ENCODE data around the gene REV3L. TPM values are rescaled to one million over a fixed set of nuclear protein-coding genes. Genes with fewer than 3 reads are reported as not detected.

Gene REV3L
- total RNA-seq, 5 donors from 2014 or later (not counting 1 experiment from before 2014, with no cell fraction given): 18.0 to 27.6 (median 22.1) TPM

DNA sequence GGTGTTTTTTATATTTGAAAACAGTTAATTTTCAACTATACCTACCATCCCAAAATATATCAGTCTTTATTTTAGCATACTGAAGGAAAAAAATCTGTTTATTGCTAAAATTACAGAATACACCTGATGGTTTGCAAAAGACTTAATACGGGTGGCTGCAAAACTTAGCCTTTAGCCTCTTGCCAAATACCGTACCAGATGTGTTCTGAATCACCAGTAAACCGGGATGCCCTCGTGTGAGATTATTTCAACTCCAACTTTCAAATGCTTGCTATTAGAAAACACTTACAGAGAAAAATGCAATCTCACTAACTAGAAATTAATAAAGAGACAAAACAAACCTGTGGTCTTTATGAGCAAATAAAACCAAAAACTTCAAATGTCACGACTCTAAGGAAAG, 36.0 kb downstream of the REV3L start:
- Histone ChIP-seq H3K36me3 (ENCODE audit: control insufficient read depth in 2 of 2, extremely low read depth in 1 of 2, insufficient read depth in 1 of 2, low read length in 1 of 2) (no peaks in the 10 kb centered on the region), H3K27me3 (replicated peaks in 1 of 2; ENCODE audit: control insufficient read depth in 2 of 2, extremely low read depth in 1 of 2, insufficient read depth in 2 of 2, low read length in 1 of 2) (no peaks in the 10 kb centered on the region), H3K9me3 (no peaks in the 10 kb centered on the region), H3K4me1 (ENCODE audit: control insufficient read depth in 1 of 2, extremely low read depth in 1 of 2, insufficient read depth in 2 of 2, low read length in 2 of 2) (no peaks in the 10 kb centered on the region), H3K27ac (ENCODE audit: low read length) (no peak overlapping the region), H3K4me3 (ENCODE audit: control insufficient read depth in 1 of 2, extremely low read depth in 1 of 2, low read length in 1 of 2) (no peak overlapping the region)
- ATAC-seq (replicated peaks in 1 of 4) (no peak), DNase-seq (no peak)
- ChIA-PET CTCF (no interaction called here), POLR2A (no interaction called here)
- Mint-ChIP-seq H3K27ac (no peak overlapping the region), H3K36me3 (peaks cover 16% of the 10 kb centered on the region), H3K9me3 (no peaks in the 10 kb centered on the region), H3K4me1 (peaks cover 34 to 39% (median 34%) of the 10 kb centered on the region in 3 donors), H3K4me3 (no peak overlapping the region), H3K27me3 (no peaks in the 10 kb centered on the region)
- WGBS (ENCODE audit: insufficient coverage): 95% methylated on average over 3 of the region's 5 CpGs

DNA sequence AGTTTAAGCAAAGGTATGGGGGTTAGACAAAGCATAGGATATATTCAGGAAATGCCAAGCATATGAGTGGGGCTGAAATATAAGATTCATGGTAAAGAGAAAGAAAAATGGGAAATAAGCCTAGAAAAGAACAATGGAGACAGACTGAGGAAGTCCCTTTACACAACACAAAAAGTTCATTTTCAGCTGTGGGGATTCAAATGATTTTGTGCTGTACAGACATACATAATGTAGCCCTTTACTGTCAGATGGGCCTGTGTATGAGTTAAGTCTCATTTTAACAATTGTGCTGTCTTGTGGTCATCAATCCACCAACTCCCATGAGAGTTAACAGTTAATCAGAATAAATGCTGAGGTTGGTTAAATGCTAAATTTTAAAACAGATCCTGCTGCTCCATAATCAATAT, 37.2 kb downstream of the REV3L start:
- Histone ChIP-seq H3K27ac (ENCODE audit: low read length) (no peak overlapping the region), H3K36me3 (ENCODE audit: control insufficient read depth in 2 of 2, extremely low read depth in 1 of 2, insufficient read depth in 1 of 2, low read length in 1 of 2) (no peaks in the 10 kb centered on the region), H3K4me3 (ENCODE audit: control insufficient read depth in 1 of 2, extremely low read depth in 1 of 2, low read length in 1 of 2) (no peak overlapping the region), H3K9me3 (no peaks in the 10 kb centered on the region), H3K27me3 (replicated peaks in 1 of 2; ENCODE audit: control insufficient read depth in 2 of 2, extremely low read depth in 1 of 2, insufficient read depth in 2 of 2, low read length in 1 of 2) (no peaks in the 10 kb centered on the region), H3K4me1 (ENCODE audit: control insufficient read depth in 1 of 2, extremely low read depth in 1 of 2, insufficient read depth in 2 of 2, low read length in 2 of 2) (no peaks in the 10 kb centered on the region)
- Mint-ChIP-seq H3K4me1 (peaks cover 38 to 44% (median 39%) of the 10 kb centered on the region in 3 donors), H3K9me3 (no peaks in the 10 kb centered on the region), H3K4me3 (no peak overlapping the region), H3K27ac (no peak overlapping the region), H3K36me3 (peaks cover 15% of the 10 kb centered on the region), H3K27me3 (no peaks in the 10 kb centered on the region)
- DNase-seq: no peak
- ChIA-PET CTCF (no interaction called here), POLR2A (no interaction called here)
- ATAC-seq (replicated peaks in 1 of 4): no peak

DNA sequence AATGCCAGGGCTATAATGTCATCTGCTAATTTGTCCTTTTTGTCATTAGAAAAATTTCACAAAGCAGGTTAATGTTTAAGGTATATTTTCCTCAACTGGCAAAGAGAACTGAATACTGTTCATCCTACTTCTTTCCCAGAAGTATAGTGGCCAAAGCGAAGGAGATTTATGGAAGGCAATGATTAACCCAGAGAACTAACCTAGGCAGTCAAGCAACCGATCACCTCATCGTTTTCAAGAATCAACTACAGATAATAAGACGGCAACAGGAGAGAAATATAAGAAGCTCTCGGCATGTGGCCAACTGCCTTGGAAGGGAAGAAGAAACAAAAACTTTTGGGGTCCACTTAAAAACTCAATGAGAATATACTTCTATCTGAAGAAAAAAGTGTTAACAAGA, 38.2 kb downstream of the REV3L start:
- no peak for ATAC-seq (replicated peaks in 1 of 4)
- Histone ChIP-seq H3K27ac (ENCODE audit: low read length) (no peak overlapping the region), H3K4me1 (ENCODE audit: control insufficient read depth in 1 of 2, extremely low read depth in 1 of 2, insufficient read depth in 2 of 2, low read length in 2 of 2) (no peaks in the 10 kb centered on the region), H3K36me3 (ENCODE audit: control insufficient read depth in 2 of 2, extremely low read depth in 1 of 2, insufficient read depth in 1 of 2, low read length in 1 of 2) (no peaks in the 10 kb centered on the region), H3K4me3 (ENCODE audit: control insufficient read depth in 1 of 2, extremely low read depth in 1 of 2, low read length in 1 of 2) (no peak overlapping the region), H3K27me3 (replicated peaks in 1 of 2; ENCODE audit: control insufficient read depth in 2 of 2, extremely low read depth in 1 of 2, insufficient read depth in 2 of 2, low read length in 1 of 2) (no peaks in the 10 kb centered on the region), H3K9me3 (no peaks in the 10 kb centered on the region)
- no peak overlapping the region for H3K4me3 Mint-ChIP-seq
- no peaks in the 10 kb centered on the region for H3K9me3 Mint-ChIP-seq
- H3K36me3 Mint-ChIP-seq: peaks cover 10% of the 10 kb centered on the region
- DNase-seq: no peak
- no peak overlapping the region for H3K27ac Mint-ChIP-seq
- no CpG with 5 or more reads among the region's 5 CpGs for WGBS (ENCODE audit: insufficient coverage)
- peaks cover 37 to 42% (median 40%) of the 10 kb centered on the region in 3 donors for H3K4me1 Mint-ChIP-seq
- CTCF ChIA-PET: no interaction called here
- no peaks in the 10 kb centered on the region for H3K27me3 Mint-ChIP-seq
- POLR2A ChIA-PET: no interaction called here

DNA sequence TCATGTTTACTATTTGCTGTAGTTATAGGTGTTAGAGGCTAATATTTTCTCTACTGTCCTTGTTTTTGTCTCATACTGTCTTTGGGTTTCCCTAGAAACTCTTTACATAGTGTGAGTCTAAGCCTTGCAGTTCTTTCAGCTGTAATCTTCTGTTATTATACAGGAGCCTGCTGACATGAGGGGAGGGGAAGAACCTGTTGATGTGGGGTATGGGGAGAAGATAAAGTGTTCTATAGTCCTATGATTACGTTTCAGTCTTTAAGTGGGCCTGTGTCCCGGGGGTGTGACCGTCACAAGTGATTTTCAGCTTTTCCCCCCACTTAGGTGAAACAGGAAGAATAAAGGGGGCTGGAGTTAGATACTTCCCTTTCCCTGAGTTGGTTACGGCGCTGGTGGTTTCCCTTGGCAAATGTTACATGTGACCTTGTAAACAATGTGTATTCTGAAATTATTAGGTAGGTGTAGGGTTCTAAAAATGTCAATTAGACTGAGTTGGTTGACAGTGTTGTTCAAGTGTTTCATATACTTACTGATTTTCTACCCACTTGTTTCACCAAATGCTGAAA, 41.3 kb downstream of the REV3L start:
- CTCF ChIA-PET: no interaction called here
- no peaks in the 10 kb centered on the region for H3K9me3 ChIP-seq
- POLR2A ChIA-PET: no interaction called here
- Mint-ChIP-seq H3K36me3 (peaks cover 3% of the 10 kb centered on the region), H3K27me3 (no peaks in the 10 kb centered on the region), H3K9me3 (no peaks in the 10 kb centered on the region), H3K4me3 (no peak overlapping the region), H3K27ac (peak overlapping the region in 1 of 2 donors; percentile 36), H3K4me1 (peaks cover 33 to 49% (median 38%) of the 10 kb centered on the region in 3 donors)
- H3K4me1 ChIP-seq (ENCODE audit: control insufficient read depth in 1 of 2, extremely low read depth in 1 of 2, insufficient read depth in 2 of 2, low read length in 2 of 2): no peaks in the 10 kb centered on the region
- DNase-seq: peak in 1 of 35 experiments; percentile 11
- H3K36me3 ChIP-seq (ENCODE audit: control insufficient read depth in 2 of 2, extremely low read depth in 1 of 2, insufficient read depth in 1 of 2, low read length in 1 of 2): no peaks in the 10 kb centered on the region
- H3K27me3 ChIP-seq (replicated peaks in 1 of 2; ENCODE audit: control insufficient read depth in 2 of 2, extremely low read depth in 1 of 2, insufficient read depth in 2 of 2, low read length in 1 of 2): no peaks in the 10 kb centered on the region
- WGBS (ENCODE audit: insufficient coverage): 63% methylated on average over 2 of the region's 5 CpGs
- H3K4me3 ChIP-seq (ENCODE audit: control insufficient read depth in 1 of 2, extremely low read depth in 1 of 2, low read length in 1 of 2): no peak overlapping the region
- ATAC-seq (replicated peaks in 1 of 4): peak in 1 of 4 experiments; percentile 6
- no peak overlapping the region for H3K27ac ChIP-seq (ENCODE audit: low read length)

DNA sequence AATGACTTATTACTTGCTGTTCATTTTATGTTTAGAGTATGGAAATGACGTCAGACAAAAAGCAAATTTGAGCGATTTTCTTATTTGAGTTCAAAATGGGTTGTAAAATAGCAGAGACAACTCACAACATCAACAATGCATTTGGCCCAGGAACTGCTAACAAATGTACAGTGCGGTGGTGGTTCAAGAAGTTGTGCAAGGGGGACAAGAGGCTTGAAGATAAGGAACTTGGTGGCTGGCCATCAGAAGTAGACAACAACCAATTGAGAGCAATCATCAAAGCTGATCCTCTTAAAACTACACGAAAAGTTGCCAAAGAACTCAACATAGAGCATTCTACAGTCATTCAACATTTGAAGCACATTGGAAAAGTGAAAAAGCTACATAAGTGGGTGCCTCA, 43.8 kb downstream of the REV3L start:
- Mint-ChIP-seq H3K27ac (no peak overlapping the region), H3K36me3 (peaks cover 3% of the 10 kb centered on the region), H3K9me3 (peaks cover 0 to 10% (median 4%) of the 10 kb centered on the region in 3 donors), H3K4me1 (peaks cover 40 to 56% (median 43%) of the 10 kb centered on the region in 3 donors), H3K4me3 (no peak overlapping the region), H3K27me3 (no peaks in the 10 kb centered on the region)
- POLR2A ChIA-PET: interaction anchor here in 1 of 2 donors (0.7 kb wide), 1 partner anchor 210 kb away, joined by 3 read pairs; no protein-coding TSS in a partner anchor
- H3K4me3 ChIP-seq (ENCODE audit: control insufficient read depth in 1 of 2, extremely low read depth in 1 of 2, low read length in 1 of 2): no peak overlapping the region
- H3K9me3 ChIP-seq: no peaks in the 10 kb centered on the region
- DNase-seq (no peak), ATAC-seq (replicated peaks in 1 of 4) (no peak)
- WGBS (ENCODE audit: insufficient coverage): no CpG with 5 or more reads among the region's 4 CpGs
- no peak overlapping the region for H3K27ac ChIP-seq (ENCODE audit: low read length)
- H3K36me3 ChIP-seq (ENCODE audit: control insufficient read depth in 2 of 2, extremely low read depth in 1 of 2, insufficient read depth in 1 of 2, low read length in 1 of 2): no peaks in the 10 kb centered on the region
- H3K4me1 ChIP-seq (ENCODE audit: control insufficient read depth in 1 of 2, extremely low read depth in 1 of 2, insufficient read depth in 2 of 2, low read length in 2 of 2): no peaks in the 10 kb centered on the region
- H3K27me3 ChIP-seq (replicated peaks in 1 of 2; ENCODE audit: control insufficient read depth in 2 of 2, extremely low read depth in 1 of 2, insufficient read depth in 2 of 2, low read length in 1 of 2): no peaks in the 10 kb centered on the region
- CTCF ChIA-PET: interaction anchor here (0.6 to 1.5 kb wide), 3 partner anchors 10 to 39 kb away, joined by 3 to 4 read pairs (median 3); no protein-coding TSS in a partner anchor

DNA sequence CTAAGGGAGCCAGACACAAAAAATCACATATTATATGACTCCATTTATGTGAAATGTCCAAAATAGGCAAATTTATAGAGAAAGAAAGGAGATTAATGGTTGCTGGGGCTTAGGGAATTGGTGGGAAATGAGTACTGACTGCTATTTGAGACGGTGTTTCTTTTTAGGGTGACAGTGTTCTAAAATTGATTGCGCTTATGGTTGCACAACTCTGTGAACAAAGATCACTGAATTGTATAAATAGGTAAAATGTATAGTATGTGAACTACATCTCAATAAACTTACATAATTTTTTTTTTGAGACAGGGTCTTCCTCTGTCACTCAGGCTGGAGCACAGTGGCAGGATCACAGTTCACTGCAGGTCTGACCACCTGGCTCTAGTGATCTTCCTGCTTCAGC, 45.4 kb downstream of the REV3L start:
- DNase-seq (no peak), ATAC-seq (replicated peaks in 1 of 4) (no peak)
- Mint-ChIP-seq H3K4me3 (no peak overlapping the region), H3K9me3 (peaks cover 0 to 10% (median 4%) of the 10 kb centered on the region in 3 donors), H3K4me1 (peaks cover 42 to 67% (median 50%) of the 10 kb centered on the region in 3 donors), H3K27me3 (no peaks in the 10 kb centered on the region), H3K36me3 (peaks cover 3% of the 10 kb centered on the region), H3K27ac (no peak overlapping the region)
- Histone ChIP-seq H3K27ac (ENCODE audit: low read length) (no peak overlapping the region), H3K4me1 (ENCODE audit: control insufficient read depth in 1 of 2, extremely low read depth in 1 of 2, insufficient read depth in 2 of 2, low read length in 2 of 2) (no peaks in the 10 kb centered on the region), H3K27me3 (replicated peaks in 1 of 2; ENCODE audit: control insufficient read depth in 2 of 2, extremely low read depth in 1 of 2, insufficient read depth in 2 of 2, low read length in 1 of 2) (no peaks in the 10 kb centered on the region), H3K36me3 (ENCODE audit: control insufficient read depth in 2 of 2, extremely low read depth in 1 of 2, insufficient read depth in 1 of 2, low read length in 1 of 2) (no peaks in the 10 kb centered on the region), H3K9me3 (no peaks in the 10 kb centered on the region), H3K4me3 (ENCODE audit: control insufficient read depth in 1 of 2, extremely low read depth in 1 of 2, low read length in 1 of 2) (no peak overlapping the region)
- POLR2A ChIA-PET: interaction anchor here in 1 of 2 donors (0.7 kb wide), 1 partner anchor 72 kb away, joined by 3 read pairs; no protein-coding TSS in a partner anchor
- WGBS (ENCODE audit: insufficient coverage): no CpG with 5 or more reads among the region's 2 CpGs
- CTCF ChIA-PET: no interaction called here

All from T-cell (primary cell).